ENCODE results near the gene BRF1. TPM values are rescaled to one million over a fixed set of nuclear protein-coding genes. Genes with fewer than 3 reads are reported as not detected.

The BRF1 gene
- total and polyA plus RNA-seq, 2 of the 8 experiments (the other 6 are each of a cell fraction or from before 2014, with no cell fraction given), result 7.7 to 18.3 TPM

DNA sequence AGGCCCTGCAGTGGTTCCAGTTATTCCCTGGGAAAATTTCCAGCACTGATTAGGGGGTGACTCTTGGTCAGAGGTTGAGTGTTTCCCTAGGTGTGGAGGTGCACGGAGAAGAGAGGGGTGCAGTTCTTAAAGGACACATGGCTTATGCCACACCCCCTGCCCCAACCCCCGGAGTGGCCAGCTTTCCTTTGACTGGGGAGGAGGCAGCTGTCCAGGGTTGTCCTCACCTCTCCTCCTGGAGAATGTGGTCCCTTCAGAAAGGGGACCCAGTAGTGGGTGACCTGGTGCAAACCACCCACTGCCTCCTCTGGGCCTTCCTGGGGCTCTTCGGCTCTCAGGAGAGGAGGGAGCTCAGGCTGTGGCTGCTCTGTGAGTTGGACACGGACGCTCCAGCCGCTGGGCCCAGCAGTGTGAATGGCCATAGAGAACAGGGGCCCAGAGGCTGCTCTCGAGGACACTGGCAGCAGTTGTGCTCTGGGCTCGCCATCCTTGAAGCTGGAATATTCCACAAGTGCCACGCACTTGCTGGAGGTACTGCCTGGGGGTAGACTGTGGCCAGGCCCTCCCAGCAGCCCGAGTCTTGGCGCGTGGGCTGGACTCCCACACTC, 27.4 kb upstream of the BRF1 start (continued):
- TF ChIP-seq, protein P1, sequence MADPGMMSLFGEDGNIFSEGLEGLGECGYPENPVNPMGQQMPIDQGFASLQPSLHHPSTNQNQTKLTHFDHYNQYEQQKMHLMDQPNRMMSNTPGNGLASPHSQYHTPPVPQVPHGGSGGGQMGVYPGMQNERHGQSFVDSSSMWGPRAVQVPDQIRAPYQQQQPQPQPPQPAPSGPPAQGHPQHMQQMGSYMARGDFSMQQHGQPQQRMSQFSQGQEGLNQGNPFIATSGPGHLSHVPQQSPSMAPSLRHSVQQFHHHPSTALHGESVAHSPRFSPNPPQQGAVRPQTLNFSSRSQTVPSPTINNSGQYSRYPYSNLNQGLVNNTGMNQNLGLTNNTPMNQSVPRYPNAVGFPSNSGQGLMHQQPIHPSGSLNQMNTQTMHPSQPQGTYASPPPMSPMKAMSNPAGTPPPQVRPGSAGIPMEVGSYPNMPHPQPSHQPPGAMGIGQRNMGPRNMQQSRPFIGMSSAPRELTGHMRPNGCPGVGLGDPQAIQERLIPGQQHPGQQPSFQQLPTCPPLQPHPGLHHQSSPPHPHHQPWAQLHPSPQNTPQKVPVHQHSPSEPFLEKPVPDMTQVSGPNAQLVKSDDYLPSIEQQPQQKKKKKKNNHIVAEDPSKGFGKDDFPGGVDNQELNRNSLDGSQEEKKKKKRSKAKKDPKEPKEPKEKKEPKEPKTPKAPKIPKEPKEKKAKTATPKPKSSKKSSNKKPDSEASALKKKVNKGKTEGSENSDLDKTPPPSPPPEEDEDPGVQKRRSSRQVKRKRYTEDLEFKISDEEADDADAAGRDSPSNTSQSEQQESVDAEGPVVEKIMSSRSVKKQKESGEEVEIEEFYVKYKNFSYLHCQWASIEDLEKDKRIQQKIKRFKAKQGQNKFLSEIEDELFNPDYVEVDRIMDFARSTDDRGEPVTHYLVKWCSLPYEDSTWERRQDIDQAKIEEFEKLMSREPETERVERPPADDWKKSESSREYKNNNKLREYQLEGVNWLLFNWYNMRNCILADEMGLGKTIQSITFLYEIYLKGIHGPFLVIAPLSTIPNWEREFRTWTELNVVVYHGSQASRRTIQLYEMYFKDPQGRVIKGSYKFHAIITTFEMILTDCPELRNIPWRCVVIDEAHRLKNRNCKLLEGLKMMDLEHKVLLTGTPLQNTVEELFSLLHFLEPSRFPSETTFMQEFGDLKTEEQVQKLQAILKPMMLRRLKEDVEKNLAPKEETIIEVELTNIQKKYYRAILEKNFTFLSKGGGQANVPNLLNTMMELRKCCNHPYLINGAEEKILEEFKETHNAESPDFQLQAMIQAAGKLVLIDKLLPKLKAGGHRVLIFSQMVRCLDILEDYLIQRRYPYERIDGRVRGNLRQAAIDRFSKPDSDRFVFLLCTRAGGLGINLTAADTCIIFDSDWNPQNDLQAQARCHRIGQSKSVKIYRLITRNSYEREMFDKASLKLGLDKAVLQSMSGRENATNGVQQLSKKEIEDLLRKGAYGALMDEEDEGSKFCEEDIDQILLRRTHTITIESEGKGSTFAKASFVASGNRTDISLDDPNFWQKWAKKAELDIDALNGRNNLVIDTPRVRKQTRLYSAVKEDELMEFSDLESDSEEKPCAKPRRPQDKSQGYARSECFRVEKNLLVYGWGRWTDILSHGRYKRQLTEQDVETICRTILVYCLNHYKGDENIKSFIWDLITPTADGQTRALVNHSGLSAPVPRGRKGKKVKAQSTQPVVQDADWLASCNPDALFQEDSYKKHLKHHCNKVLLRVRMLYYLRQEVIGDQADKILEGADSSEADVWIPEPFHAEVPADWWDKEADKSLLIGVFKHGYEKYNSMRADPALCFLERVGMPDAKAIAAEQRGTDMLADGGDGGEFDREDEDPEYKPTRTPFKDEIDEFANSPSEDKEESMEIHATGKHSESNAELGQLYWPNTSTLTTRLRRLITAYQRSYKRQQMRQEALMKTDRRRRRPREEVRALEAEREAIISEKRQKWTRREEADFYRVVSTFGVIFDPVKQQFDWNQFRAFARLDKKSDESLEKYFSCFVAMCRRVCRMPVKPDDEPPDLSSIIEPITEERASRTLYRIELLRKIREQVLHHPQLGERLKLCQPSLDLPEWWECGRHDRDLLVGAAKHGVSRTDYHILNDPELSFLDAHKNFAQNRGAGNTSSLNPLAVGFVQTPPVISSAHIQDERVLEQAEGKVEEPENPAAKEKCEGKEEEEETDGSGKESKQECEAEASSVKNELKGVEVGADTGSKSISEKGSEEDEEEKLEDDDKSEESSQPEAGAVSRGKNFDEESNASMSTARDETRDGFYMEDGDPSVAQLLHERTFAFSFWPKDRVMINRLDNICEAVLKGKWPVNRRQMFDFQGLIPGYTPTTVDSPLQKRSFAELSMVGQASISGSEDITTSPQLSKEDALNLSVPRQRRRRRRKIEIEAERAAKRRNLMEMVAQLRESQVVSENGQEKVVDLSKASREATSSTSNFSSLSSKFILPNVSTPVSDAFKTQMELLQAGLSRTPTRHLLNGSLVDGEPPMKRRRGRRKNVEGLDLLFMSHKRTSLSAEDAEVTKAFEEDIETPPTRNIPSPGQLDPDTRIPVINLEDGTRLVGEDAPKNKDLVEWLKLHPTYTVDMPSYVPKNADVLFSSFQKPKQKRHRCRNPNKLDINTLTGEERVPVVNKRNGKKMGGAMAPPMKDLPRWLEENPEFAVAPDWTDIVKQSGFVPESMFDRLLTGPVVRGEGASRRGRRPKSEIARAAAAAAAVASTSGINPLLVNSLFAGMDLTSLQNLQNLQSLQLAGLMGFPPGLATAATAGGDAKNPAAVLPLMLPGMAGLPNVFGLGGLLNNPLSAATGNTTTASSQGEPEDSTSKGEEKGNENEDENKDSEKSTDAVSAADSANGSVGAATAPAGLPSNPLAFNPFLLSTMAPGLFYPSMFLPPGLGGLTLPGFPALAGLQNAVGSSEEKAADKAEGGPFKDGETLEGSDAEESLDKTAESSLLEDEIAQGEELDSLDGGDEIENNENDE (IDR thresholded peaks at IDR 0.05; ENCODE audit: insufficient replicate concordance, low read length), result no peak
- TF ChIP-seq, protein P2, sequence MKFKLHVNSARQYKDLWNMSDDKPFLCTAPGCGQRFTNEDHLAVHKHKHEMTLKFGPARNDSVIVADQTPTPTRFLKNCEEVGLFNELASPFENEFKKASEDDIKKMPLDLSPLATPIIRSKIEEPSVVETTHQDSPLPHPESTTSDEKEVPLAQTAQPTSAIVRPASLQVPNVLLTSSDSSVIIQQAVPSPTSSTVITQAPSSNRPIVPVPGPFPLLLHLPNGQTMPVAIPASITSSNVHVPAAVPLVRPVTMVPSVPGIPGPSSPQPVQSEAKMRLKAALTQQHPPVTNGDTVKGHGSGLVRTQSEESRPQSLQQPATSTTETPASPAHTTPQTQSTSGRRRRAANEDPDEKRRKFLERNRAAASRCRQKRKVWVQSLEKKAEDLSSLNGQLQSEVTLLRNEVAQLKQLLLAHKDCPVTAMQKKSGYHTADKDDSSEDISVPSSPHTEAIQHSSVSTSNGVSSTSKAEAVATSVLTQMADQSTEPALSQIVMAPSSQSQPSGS (IDR thresholded peaks at IDR 0.05; ENCODE audit: low read length), result no peak
- TF ChIP-seq JUND (IDR thresholded peaks at IDR 0.05; ENCODE audit: low read length) (no peak), RBBP5 (IDR thresholded peaks at IDR 0.05; ENCODE audit: borderline replicate concordance, low read depth, low read length) (no peak), BCL11A (IDR thresholded peaks at IDR 0.05; ENCODE audit: low read depth in 2 of 2, low read length in 2 of 2) (no peak), EP300 (IDR thresholded peaks at IDR 0.05; ENCODE audit: borderline replicate concordance in 1 of 2, low read depth in 2 of 2, low read length in 2 of 2) (no peak)
